Glutamatergic neuron (in vitro differentiated cells): ENCODE results near the gene COASY. TPM values are rescaled to one million over a fixed set of nuclear protein-coding genes. Genes with fewer than 3 reads are reported as not detected.
"Not testable (repeated sequence)": the region's sequence is repeated elsewhere in the genome, so short reads cannot be mapped to it uniquely, and the experiment has no call there.

ENCODE experiments used
- DNase-seq: peaks from one replicate; pipeline ENCODE4 v3.0.0; 2022
- H3K27ac Mint-ChIP-seq: one replicate; pipeline ENCODE4 v1.8.0; 2020; ENCODE audit warnings: mild to moderate bottlenecking, mixed read lengths, inconsistent platforms; ENCODE audit not compliant: unreplicated experiment
- H3K27me3 Mint-ChIP-seq: one replicate; pipeline ENCODE4 v1.8.0; 2020; ENCODE audit warnings: mild to moderate bottlenecking, moderate library complexity, mixed read lengths, inconsistent platforms; ENCODE audit not compliant: unreplicated experiment
- H3K36me3 Mint-ChIP-seq: one replicate; pipeline ENCODE4 v1.8.0; 2020; ENCODE audit warnings: mild to moderate bottlenecking, mixed read lengths, inconsistent platforms; ENCODE audit not compliant: unreplicated experiment
- H3K4me1 Mint-ChIP-seq: one replicate; pipeline ENCODE4 v1.8.0; 2020; ENCODE audit warnings: mild to moderate bottlenecking, low read depth, mixed read lengths, inconsistent platforms; ENCODE audit not compliant: unreplicated experiment
- H3K4me3 Mint-ChIP-seq: one replicate; pipeline ENCODE4 v1.8.0; 2020; ENCODE audit warnings: mild to moderate bottlenecking, mixed read lengths, inconsistent platforms; ENCODE audit not compliant: unreplicated experiment
- H3K9me3 Mint-ChIP-seq: one replicate; pipeline ENCODE4 v1.8.0; 2020; ENCODE audit warnings: mild to moderate bottlenecking, moderate library complexity, mixed read lengths, inconsistent platforms; ENCODE audit not compliant: unreplicated experiment
- CTCF ChIP-seq: fragments of 200-600 bp; sonication (generic); IDR thresholded peaks from one replicate; pipeline ENCODE4 v1.5.0; 2021; ENCODE audit not compliant: partially characterized antibody, unreplicated experiment
- total RNA-seq: library from RNA; stranded (reverse); fragmentation: NEBNext Ultra II Directional; extraction: Animal tissue kit (Norgen Biotek cat#: 25700); gene quantifications from one replicate; pipeline ENCODE4 v1.2.1, GENCODE V29; 2021; ENCODE audit not compliant: unreplicated experiment

Gene COASY
- total RNA-seq, 1 donor from 2014 or later = 57.4 TPM

- Mint-ChIP-seq H3K9me3 (peaks cover 20% of the 10 kb centered on the region), H3K27ac (peak overlapping the region; percentile 33), H3K27me3 (peaks cover 17% of the 10 kb centered on the region), H3K36me3 (no peaks in the 10 kb centered on the region), H3K4me1 (peaks cover 10% of the 10 kb centered on the region), H3K4me3 (no peak overlapping the region)
- DNase-seq = no peak
- no peak for TF ChIP-seq CTCF
Observed at GRCh38 chr17:42541041-42541833, 20.7 kb upstream of the COASY start.

GRCh38 chr17:42543190-42544079, 18.5 kb upstream of the COASY start:
- Mint-ChIP-seq H3K9me3 (peaks cover 8% of the 10 kb centered on the region), H3K4me1 (peaks cover 4% of the 10 kb centered on the region), H3K4me3 (no peak overlapping the region), H3K27me3 (peaks cover 10% of the 10 kb centered on the region), H3K27ac (peak overlapping the region; percentile 52), H3K36me3 (no peaks in the 10 kb centered on the region)
- peak; percentile 67 for DNase-seq
- TF ChIP-seq CTCF = no peak

GRCh38 chr17:42544874-42545283, 17.1 kb upstream of the COASY start:
- H3K9me3 Mint-ChIP-seq = peaks cover 8% of the 10 kb centered on the region
- H3K27me3 Mint-ChIP-seq = peaks cover 9% of the 10 kb centered on the region
- no peaks in the 10 kb centered on the region for H3K36me3 Mint-ChIP-seq
- H3K4me3 Mint-ChIP-seq = peak overlapping the region; percentile 42
- peak overlapping the region; percentile 39 for H3K27ac Mint-ChIP-seq
- H3K4me1 Mint-ChIP-seq = peaks cover 5% of the 10 kb centered on the region
- no peak for TF ChIP-seq CTCF
- DNase-seq = no peak

GRCh38 chr17:42545755-42546505, 16.0 kb upstream of the COASY start:
- DNase-seq, H3K27ac Mint-ChIP-seq, H3K4me3 Mint-ChIP-seq, H3K36me3 Mint-ChIP-seq, H3K4me1 Mint-ChIP-seq, H3K9me3 Mint-ChIP-seq: not testable (repeated sequence)
- peaks cover 11% of the 10 kb centered on the region for H3K27me3 Mint-ChIP-seq

- H3K9me3 Mint-ChIP-seq = peaks cover 8% of the 10 kb centered on the region
- H3K4me3 Mint-ChIP-seq = no peak overlapping the region
- TF ChIP-seq CTCF = no peak
- H3K36me3 Mint-ChIP-seq = no peaks in the 10 kb centered on the region
- peaks cover 8% of the 10 kb centered on the region for H3K4me1 Mint-ChIP-seq
- H3K27ac Mint-ChIP-seq = peak overlapping the region; percentile 73
- no peak for DNase-seq
- peaks cover 12% of the 10 kb centered on the region for H3K27me3 Mint-ChIP-seq
Observed at GRCh38 chr17:42547001-42547461, 14.9 kb upstream of the COASY start.
